ENCODE measurements around the gene UCN2. TPM values are rescaled to one million over a fixed set of nuclear protein-coding genes. Genes with fewer than 3 reads are reported as not detected.
"Not testable (repeated sequence)": the region's sequence is repeated elsewhere in the genome, so short reads cannot be mapped to it uniquely, and the experiment has no call there.

The UCN2 gene
- total RNA-seq, 2 donors from 2014 or later, result not detected

- DNase-seq (ENCODE audit: low spot score), result no peak
- no peak for TF ChIP-seq CTCF (IDR thresholded peaks at IDR 0.05)
- Histone ChIP-seq H3K9me3 (no peaks in the 10 kb centered on the region), H3K36me3 (no peaks in the 10 kb centered on the region), H3K4me1 (no peaks in the 10 kb centered on the region), H3K27ac (no peak overlapping the region), H3K27me3 (no peaks in the 10 kb centered on the region), H3K4me3 (no peak overlapping the region)
Measured at GRCh38 chr3:48536116-48536515, 27.5 kb downstream of the UCN2 start.

GRCh38 chr3:48535578-48535977 lies 28.0 kb downstream of the UCN2 start:
- DNase-seq (ENCODE audit: low spot score), result no peak
- no peaks in the 10 kb centered on the region for H3K36me3 ChIP-seq
- H3K27ac ChIP-seq, result no peak overlapping the region

GRCh38 chr3:48532977-48533337 lies 30.6 kb downstream of the UCN2 start:
- H3K4me3 ChIP-seq, result no peak overlapping the region
- H3K4me1 ChIP-seq, result no peaks in the 10 kb centered on the region
- H3K36me3 ChIP-seq, result no peaks in the 10 kb centered on the region
- no peaks in the 10 kb centered on the region for H3K9me3 ChIP-seq
- H3K27me3 ChIP-seq, result no peaks in the 10 kb centered on the region
- TF ChIP-seq CTCF (IDR thresholded peaks at IDR 0.05), result no peak
- no peak for DNase-seq (ENCODE audit: low spot score)
- H3K27ac ChIP-seq, result no peak overlapping the region

More at GRCh38 chr3:48535578-48535977, 28.0 kb downstream of the UCN2 start:
- no peaks in the 10 kb centered on the region for H3K4me1 ChIP-seq
- no peaks in the 10 kb centered on the region for H3K9me3 ChIP-seq
- TF ChIP-seq CTCF (IDR thresholded peaks at IDR 0.05), result no peak
- H3K27me3 ChIP-seq, result no peaks in the 10 kb centered on the region
- H3K4me3 ChIP-seq, result no peak overlapping the region

GRCh38 chr3:48532271-48532976 lies 31.2 kb downstream of the UCN2 start:
- Histone ChIP-seq H3K36me3 (no peaks in the 10 kb centered on the region), H3K27me3 (no peaks in the 10 kb centered on the region), H3K9me3 (no peaks in the 10 kb centered on the region), H3K4me3 (no peak overlapping the region), H3K27ac (no peak overlapping the region), H3K4me1 (no peaks in the 10 kb centered on the region)
- TF ChIP-seq CTCF (IDR thresholded peaks at IDR 0.05), result no peak
- DNase-seq (ENCODE audit: low spot score), result no peak

GRCh38 chr3:48530701-48531100 lies 32.9 kb downstream of the UCN2 start:
- not testable (repeated sequence) for H3K36me3 ChIP-seq; DNase-seq (ENCODE audit: low spot score)

GRCh38 chr3:48528754-48529153 lies 34.8 kb downstream of the UCN2 start:
- Histone ChIP-seq H3K9me3 (no peaks in the 10 kb centered on the region), H3K27me3 (no peaks in the 10 kb centered on the region), H3K36me3 (no peaks in the 10 kb centered on the region), H3K4me1 (no peaks in the 10 kb centered on the region), H3K4me3 (no peak overlapping the region), H3K27ac (no peak overlapping the region)
- no peak for DNase-seq (ENCODE audit: low spot score)
- no peak for TF ChIP-seq CTCF (IDR thresholded peaks at IDR 0.05)

More at GRCh38 chr3:48530701-48531100, 32.9 kb downstream of the UCN2 start:
- not testable (repeated sequence) for H3K9me3 ChIP-seq, H3K4me3 ChIP-seq, H3K4me1 ChIP-seq, H3K27ac ChIP-seq, H3K27me3 ChIP-seq
